ENCODE measurements around the gene SH3GLB1.

DNA sequence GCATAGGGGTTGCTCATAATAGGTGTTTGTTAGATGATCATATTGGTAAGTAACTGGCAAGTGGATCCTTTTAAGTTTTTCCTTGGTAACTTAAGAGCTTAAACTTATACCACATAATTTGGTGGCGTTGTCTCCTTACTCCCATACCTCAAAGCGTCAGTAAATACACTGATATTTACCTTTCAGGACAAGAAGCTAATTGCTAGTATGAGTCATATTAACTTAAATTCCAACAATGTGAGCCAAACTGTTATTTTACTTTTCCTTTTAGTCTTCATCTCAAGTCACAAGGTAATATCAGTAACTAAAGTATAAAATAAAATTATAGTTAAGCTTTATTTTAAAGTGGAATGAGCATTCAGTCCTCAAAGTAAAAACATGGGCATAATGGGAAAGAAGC lies 9.0 kb upstream of the SH3GLB1 start:
- TF ChIP-seq CTCF (IDR thresholded peaks at IDR 0.05; ENCODE audit: insufficient read depth, low read length): no peak
- TF ChIP-seq, protein P1, sequence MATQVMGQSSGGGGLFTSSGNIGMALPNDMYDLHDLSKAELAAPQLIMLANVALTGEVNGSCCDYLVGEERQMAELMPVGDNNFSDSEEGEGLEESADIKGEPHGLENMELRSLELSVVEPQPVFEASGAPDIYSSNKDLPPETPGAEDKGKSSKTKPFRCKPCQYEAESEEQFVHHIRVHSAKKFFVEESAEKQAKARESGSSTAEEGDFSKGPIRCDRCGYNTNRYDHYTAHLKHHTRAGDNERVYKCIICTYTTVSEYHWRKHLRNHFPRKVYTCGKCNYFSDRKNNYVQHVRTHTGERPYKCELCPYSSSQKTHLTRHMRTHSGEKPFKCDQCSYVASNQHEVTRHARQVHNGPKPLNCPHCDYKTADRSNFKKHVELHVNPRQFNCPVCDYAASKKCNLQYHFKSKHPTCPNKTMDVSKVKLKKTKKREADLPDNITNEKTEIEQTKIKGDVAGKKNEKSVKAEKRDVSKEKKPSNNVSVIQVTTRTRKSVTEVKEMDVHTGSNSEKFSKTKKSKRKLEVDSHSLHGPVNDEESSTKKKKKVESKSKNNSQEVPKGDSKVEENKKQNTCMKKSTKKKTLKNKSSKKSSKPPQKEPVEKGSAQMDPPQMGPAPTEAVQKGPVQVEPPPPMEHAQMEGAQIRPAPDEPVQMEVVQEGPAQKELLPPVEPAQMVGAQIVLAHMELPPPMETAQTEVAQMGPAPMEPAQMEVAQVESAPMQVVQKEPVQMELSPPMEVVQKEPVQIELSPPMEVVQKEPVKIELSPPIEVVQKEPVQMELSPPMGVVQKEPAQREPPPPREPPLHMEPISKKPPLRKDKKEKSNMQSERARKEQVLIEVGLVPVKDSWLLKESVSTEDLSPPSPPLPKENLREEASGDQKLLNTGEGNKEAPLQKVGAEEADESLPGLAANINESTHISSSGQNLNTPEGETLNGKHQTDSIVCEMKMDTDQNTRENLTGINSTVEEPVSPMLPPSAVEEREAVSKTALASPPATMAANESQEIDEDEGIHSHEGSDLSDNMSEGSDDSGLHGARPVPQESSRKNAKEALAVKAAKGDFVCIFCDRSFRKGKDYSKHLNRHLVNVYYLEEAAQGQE (IDR thresholded peaks at IDR 0.05; ENCODE audit: insufficient replicate concordance, low read depth): no peak

Measured in HL-60 (cell line).